ENCODE measurements around the gene FBXL19. TPM values are rescaled to one million over a fixed set of nuclear protein-coding genes. Genes with fewer than 3 reads are reported as not detected.

FBXL19 gene
- total RNA-seq, 1 experiment from 2014 or later: 14.2 TPM

DNA sequence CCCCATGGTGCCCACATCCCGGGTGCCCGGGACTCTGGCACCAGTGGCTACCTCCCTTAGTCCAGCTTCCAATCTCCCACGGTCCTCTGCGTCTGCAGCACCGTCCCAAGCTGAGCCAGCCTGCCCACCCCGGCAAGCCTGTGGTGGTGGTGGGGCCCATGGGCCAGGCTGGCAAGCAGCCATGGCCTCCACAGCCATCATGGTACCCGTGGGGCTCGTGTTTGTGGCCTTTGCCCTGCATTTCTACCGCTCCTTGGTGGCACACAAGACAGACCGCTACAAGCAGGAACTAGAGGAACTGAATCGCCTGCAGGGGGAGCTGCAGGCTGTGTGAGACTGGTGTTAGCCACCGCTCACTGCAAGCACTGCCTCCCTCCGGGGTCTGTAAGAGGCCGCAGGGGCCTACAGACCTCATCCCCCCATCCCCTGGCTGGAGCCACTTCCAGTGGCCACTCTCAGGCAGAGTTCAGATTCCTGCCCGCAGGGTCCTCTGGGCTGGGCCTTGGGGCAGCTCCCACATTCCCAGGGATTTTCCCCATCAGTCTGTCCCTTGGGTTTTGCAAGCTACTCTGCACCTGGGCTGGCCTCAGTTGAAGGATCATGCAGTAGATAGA, 30.2 kb downstream of the FBXL19 start:
- no peaks in the 10 kb centered on the region for H3K27me3 ChIP-seq

DNA sequence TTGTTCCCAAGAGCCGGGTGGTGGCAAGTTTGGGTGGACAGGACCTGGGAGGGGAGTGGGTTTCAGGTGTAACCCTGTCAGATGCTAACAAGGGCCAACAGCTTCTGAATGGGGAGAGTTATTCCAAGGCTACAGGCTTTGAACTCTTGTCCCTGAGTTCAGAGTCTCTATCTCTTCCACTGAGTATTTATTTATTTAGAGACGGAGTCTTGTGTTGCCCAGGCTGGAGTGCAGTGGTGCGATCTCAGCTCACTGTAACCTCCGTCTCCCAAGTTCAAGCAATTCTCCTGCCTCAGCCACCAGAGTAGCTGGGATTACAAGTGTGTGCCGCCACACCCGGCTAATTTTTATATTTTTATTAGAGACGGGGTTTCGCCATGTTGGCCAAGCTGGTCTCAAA, 31.6 kb downstream of the FBXL19 start:
- no peaks in the 10 kb centered on the region for H3K27me3 ChIP-seq
- H3K27ac ChIP-seq: no peak overlapping the region
- H3K4me3 ChIP-seq: no peak overlapping the region
- peaks cover 10% of the 10 kb centered on the region for H3K4me1 ChIP-seq
- no peak for DNase-seq
- peaks cover 12% of the 10 kb centered on the region for H3K36me3 ChIP-seq
- H3K9me3 ChIP-seq (replicated peaks): no peaks in the 10 kb centered on the region

More for the DNA sequence above, 30.2 kb downstream of the FBXL19 start:
- H3K27ac ChIP-seq: no peak overlapping the region
- H3K4me1 ChIP-seq: peaks cover 13% of the 10 kb centered on the region
- H3K36me3 ChIP-seq: no peaks in the 10 kb centered on the region
- peak; percentile 83 to 94 for DNase-seq
- no peaks in the 10 kb centered on the region for H3K9me3 ChIP-seq (replicated peaks)
- H3K4me3 ChIP-seq: no peak overlapping the region

DNA sequence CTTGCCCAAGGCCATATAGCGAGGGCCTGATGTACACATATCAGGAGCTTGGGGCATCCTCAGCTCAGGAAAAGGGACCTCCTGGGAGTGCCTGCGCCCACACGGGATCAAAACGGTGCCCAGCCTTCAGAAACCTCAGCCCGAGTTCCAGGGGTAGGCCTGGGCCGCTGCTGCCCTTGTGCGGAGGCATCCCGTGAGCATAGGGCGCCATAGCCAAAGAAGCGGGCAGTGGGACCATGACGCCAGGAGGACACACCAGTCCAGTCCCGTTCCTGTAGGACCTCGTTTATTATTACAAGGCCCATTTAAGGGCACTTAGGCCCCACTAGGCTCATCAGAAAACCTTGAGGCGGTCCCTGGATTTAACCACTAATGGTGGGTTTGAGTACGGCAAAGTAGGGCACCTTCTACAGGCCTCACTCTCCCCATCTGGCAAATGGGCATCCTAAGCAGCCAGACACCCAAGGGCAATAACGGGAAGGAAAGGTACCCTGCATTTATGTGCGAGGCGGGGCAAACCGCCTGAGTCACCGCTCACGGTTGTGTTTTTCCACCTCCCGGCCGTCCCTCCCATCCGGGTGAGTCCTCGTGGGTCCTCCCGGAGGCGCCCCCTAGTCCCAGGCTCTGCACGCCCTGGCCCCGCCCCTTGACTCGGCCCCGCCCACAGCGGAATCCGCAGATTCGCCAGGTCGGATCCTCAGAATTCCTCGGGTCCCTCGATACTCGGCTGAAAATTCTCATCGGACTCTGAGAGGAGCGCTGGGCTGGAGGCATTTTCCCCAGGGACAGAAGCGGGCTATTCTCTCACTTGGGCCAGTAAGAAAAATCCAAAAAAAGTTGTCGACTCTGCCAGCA, 33.5 kb downstream of the FBXL19 start:
- H3K4me3 ChIP-seq: peak overlapping the region; percentile 99

DNA sequence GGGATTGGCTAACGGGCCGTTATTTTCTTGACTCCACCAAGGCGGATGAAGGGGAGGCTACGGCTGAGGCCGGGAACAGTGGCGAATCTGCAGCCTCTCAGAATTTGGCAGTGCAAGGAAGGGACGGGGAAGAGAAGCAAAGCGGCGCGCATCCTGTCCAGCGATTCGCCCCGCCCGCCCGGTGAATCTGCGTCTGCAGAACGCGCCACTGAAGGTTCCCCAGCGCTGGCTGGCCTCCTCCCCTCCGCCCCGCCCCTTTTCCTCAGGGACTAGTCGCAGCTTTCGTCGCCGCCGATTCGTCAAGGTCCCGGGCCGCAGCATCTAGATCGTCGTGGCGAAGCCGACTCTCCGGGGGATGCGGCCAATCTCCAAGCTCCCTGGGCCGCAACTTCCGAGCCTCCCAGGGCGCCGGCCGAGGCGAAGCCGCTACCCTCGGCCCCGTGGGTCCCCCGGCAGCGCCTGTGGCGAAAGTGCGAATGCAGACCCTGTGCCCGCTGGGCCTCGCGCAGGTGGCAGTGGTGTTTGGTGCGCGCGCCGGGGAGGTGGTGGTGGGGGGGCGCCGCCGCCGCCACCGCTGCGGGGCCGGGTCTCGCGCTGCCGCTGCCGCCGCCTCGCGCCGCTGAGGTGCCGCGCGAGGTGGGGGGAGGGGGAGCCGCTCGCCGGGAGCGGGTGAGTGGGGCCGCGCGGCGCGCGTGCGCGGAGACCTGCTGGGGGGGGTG, 34.2 kb downstream of the FBXL19 start, which contains the start of gene SETD1A:
SETD1A (plus strand) TSS at position 299 of the 719 bp plus-strand sequence. CDS start 978 bp downstream, outside the sequence.
- Histone ChIP-seq H3K4me1 (peaks cover 2% of the 10 kb centered on the region; the same call in 1 of the 2 replicates), H3K36me3 (peaks cover 36% of the 10 kb centered on the region), H3K4me3 (peak within 1 kb of the TSS; percentile 99), H3K9me3 (replicated peaks) (no peaks in the 10 kb centered on the region), H3K27me3 (no peaks in the 10 kb centered on the region), H3K27ac (peak within 1 kb of the TSS; percentile 98)
- peak; percentile 95 to 97 for DNase-seq

More for the DNA sequence above, 33.5 kb downstream of the FBXL19 start:
- H3K27me3 ChIP-seq: no peaks in the 10 kb centered on the region
- H3K9me3 ChIP-seq (replicated peaks): no peaks in the 10 kb centered on the region
- H3K4me1 ChIP-seq: peaks cover 2% of the 10 kb centered on the region; the same call in 1 of the 2 replicates
- peaks cover 28% of the 10 kb centered on the region for H3K36me3 ChIP-seq
- DNase-seq: peak; percentile 87 to 88
- H3K27ac ChIP-seq: peak overlapping the region; percentile 98

DNA sequence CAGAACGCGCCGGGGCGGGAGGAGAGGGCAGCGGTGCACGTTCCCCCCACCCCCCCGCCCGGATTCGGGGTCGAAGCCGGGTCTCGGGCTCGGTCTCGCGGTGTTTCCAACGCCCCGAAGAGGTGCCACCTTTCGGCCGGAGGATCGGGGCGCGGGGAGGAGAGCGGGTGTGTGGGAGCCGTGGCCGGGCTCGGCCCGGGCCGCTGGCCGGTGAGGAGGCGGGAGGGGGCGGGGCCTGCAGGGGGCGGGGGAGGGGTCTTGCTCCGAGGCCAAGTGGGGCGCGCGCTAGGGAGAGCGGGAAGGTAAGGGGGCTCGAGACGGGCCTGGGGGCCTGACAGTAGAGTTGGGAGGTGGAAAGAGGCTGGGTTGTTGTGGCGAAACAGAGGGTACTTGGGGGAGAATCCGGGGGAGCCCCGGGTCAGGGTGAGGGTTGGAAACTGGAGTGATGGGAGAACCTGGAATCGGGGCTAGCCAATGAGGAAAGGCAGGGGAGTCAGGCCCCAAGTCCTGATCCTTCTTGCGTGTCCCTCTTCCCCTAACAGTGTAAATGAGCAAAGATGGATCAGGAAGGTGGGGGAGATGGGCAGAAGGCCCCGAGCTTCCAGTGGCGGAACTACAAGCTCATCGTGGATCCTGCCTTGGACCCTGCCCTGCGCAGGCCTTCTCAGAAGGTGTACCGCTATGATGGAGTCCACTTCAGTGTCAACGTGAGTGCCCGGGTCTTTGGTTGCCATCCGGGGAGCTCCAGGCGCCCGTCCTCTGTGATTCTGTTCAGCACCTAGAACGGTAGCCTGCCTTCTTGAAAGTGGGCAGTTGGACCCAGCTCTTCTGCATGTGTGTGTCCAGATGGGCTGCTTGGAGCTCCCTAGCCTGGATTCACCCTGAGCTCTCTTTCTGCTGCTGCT, 35.1 kb downstream of the FBXL19 start:
- H3K27me3 ChIP-seq: no peaks in the 10 kb centered on the region
- H3K36me3 ChIP-seq: peaks cover 44% of the 10 kb centered on the region
- H3K4me3 ChIP-seq: peak overlapping the region; percentile 99
- H3K9me3 ChIP-seq (replicated peaks): no peaks in the 10 kb centered on the region
- peaks cover 2% of the 10 kb centered on the region; the same call in 1 of the 2 replicates for H3K4me1 ChIP-seq
- DNase-seq: peak; percentile 49 to 63
- peak overlapping the region; percentile 98; the same call in 1 of the 2 replicates for H3K27ac ChIP-seq

DNA sequence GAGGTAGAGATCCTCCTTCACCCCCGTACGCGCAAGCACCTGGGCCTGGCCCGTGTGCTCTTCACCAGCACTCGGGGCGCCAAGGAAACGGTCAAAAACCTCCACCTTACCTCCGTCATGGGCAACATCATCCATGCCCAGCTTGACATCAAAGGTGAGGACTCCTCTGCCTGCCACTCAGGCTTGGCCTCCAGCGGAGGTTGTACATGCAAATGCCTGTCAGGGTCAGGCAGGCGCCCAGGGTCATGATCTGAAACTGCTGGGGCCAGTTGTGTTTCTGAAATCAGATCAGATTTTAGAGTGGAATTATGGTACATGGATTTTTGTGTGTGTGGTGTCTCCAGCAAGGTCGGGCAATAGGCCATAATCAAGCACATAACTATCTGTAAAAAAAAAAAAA, 38.0 kb downstream of the FBXL19 start:
- no peak overlapping the region for H3K27ac ChIP-seq
- H3K4me3 ChIP-seq: no peak overlapping the region
- H3K36me3 ChIP-seq: peaks cover 65% of the 10 kb centered on the region
- no peaks in the 10 kb centered on the region for H3K9me3 ChIP-seq (replicated peaks)
- no peaks in the 10 kb centered on the region for H3K4me1 ChIP-seq
- DNase-seq: no peak
- no peaks in the 10 kb centered on the region for H3K27me3 ChIP-seq

DNA sequence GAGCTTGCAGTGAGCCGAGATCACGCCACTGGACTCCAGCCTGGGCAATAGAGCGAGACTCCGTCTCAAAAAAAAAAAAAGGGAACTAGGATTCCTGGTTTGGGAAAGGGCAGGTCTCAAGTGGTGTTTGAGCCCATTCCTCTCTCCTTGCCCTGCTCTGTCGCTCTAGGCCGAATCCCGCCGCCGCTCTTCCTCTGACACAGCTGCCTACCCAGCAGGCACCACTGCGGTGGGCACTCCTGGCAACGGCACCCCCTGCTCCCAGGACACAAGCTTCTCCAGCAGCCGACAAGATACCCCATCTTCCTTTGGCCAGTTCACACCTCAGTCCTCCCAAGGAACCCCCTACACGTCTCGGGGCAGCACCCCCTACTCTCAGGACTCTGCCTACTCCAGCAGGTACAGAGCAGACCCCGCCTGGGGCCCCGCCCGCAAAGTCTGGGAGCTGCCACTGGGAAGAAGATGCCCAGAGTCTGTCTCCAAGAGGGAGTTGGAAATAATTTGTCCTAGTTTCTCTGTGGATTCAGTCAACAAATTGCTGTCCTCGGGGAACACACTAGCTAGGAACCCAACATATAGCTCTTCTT, 40.6 kb downstream of the FBXL19 start:
- Histone ChIP-seq H3K27ac (no peak overlapping the region), H3K9me3 (replicated peaks) (no peaks in the 10 kb centered on the region), H3K4me3 (no peak overlapping the region), H3K4me1 (no peaks in the 10 kb centered on the region), H3K36me3 (peaks cover 88% of the 10 kb centered on the region), H3K27me3 (no peaks in the 10 kb centered on the region)
- DNase-seq: no peak

DNA sequence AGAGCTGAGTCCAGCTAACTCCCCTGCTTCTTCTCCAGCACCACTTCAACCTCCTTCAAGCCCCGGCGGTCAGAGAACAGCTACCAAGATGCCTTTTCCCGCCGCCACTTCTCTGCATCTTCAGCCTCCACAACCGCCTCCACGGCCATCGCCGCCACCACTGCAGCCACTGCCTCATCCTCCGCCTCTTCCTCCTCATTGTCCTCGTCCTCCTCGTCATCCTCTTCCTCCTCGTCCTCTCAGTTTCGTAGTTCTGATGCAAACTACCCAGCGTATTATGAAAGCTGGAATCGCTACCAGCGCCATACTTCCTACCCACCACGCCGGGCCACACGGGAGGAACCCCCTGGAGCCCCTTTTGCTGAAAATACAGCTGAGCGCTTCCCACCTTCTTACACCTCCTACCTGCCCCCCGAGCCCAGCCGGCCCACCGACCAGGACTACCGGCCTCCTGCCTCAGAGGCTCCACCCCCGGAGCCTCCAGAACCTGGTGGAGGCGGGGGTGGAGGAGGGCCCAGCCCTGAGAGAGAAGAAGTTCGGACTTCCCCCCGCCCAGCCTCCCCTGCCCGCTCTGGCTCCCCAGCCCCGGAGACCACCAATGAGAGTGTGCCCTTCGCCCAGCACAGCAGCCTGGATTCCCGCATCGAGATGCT, 41.3 kb downstream of the FBXL19 start:
- DNase-seq: no peak
- H3K4me1 ChIP-seq: no peaks in the 10 kb centered on the region
- no peak overlapping the region for H3K4me3 ChIP-seq
- H3K36me3 ChIP-seq: peaks cover 86% of the 10 kb centered on the region
- no peak overlapping the region for H3K27ac ChIP-seq
- H3K27me3 ChIP-seq: no peaks in the 10 kb centered on the region
- no peaks in the 10 kb centered on the region for H3K9me3 ChIP-seq (replicated peaks)

DNA sequence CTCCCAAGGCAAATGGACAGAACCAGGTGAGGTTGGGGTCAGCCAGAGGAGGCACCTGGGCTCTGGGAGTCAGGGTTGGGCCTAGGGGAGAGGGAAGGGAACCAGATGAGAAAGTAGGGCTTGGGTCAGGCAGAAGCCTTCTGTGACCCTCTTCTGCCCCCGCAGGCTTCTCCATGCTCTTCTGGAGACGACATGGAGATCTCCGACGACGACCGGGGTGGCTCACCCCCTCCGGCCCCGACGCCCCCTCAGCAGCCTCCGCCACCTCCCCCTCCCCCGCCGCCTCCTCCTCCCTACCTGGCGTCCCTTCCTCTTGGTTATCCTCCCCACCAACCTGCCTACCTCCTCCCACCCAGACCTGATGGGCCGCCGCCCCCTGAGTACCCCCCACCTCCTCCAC, 42.1 kb downstream of the FBXL19 start:
- H3K27me3 ChIP-seq: no peaks in the 10 kb centered on the region
- no peaks in the 10 kb centered on the region for H3K9me3 ChIP-seq (replicated peaks)
- H3K4me3 ChIP-seq: no peak overlapping the region
- no peak for DNase-seq
- H3K4me1 ChIP-seq: no peaks in the 10 kb centered on the region
- no peak overlapping the region for H3K27ac ChIP-seq
- peaks cover 86% of the 10 kb centered on the region for H3K36me3 ChIP-seq

DNA sequence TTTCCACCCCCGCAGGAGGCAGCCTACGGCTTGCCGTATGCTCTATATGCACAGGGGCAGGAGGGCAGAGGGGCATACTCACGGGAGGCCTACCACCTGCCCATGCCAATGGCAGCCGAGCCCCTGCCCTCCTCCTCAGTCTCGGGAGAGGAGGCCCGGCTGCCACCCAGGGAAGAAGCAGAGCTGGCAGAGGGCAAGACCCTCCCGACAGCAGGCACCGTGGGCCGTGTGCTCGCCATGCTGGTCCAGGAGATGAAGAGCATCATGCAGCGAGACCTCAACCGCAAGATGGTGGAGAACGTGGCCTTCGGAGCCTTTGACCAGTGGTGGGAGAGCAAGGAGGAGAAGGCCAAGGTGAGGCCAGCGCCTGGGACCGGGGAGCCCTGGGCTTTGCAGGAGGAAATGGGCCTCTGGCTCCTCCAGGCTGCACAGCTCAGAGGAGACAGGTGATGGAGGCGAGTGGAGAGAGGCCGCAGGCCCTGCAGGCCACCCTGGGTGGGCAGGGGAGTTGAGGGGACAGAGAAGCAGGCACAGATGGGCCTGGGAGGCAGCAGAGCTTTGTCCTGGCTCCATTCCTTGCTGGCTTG, 42.8 kb downstream of the FBXL19 start:
- Histone ChIP-seq H3K36me3 (peaks cover 88% of the 10 kb centered on the region), H3K4me1 (no peaks in the 10 kb centered on the region), H3K27me3 (no peaks in the 10 kb centered on the region)

DNA sequence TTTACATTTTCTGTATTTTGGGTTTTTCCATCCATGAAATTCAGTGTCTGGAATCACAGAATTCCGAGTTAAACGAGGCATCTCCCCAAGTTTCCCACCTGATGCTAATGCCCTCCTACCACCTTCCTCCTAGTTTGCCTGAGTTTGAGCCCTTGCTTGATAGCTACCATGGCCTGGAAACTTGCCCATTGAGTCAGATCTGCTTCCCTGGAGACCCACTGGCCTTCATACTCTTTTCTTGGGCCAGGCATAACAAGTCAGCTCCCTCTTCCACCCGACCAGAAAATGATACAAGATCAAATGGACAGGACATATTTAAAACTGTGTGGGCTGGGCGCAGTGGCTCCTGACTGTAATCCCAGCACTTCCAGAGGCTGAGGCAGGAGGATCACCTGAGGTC, 44.4 kb downstream of the FBXL19 start:
- Histone ChIP-seq H3K27ac (no peak overlapping the region), H3K27me3 (no peaks in the 10 kb centered on the region), H3K4me1 (no peaks in the 10 kb centered on the region), H3K4me3 (no peak overlapping the region), H3K36me3 (peaks cover 84% of the 10 kb centered on the region), H3K9me3 (replicated peaks) (no peaks in the 10 kb centered on the region)
- DNase-seq: no peak

More for the DNA sequence above, 42.8 kb downstream of the FBXL19 start:
- H3K4me3 ChIP-seq: no peak overlapping the region
- no peak for DNase-seq
- no peak overlapping the region for H3K27ac ChIP-seq
- H3K9me3 ChIP-seq (replicated peaks): no peaks in the 10 kb centered on the region

DNA sequence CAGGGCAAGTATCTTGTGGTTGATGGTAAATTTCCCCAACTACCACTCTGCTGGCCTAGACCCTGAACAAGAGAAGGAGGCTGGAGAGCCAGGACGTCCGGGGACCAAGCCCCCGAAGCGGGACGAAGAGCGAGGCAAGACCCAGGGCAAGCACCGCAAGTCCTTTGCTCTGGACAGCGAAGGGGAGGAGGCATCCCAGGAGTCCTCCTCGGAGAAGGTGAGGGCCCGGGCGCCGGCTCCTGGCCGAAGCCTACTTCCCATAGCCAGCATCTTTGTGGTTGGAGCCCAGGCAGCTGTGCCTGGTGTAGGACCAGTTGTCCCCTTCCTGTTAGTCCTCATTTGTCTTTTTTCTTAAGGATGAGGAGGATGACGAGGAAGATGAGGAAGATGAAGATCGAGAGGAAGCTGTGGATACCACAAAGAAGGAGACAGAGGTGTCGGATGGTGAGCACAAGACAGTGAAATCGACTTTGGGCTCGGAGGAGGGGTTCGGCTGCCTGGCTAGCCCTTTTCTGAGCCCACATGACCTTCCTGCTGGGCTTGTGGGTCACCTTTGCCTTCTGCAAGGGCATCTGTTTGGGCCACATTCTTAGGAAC, 46.0 kb downstream of the FBXL19 start:
- Histone ChIP-seq H3K27me3 (no peaks in the 10 kb centered on the region), H3K27ac (no peak overlapping the region), H3K4me3 (no peak overlapping the region), H3K4me1 (no peaks in the 10 kb centered on the region), H3K9me3 (replicated peaks) (no peaks in the 10 kb centered on the region), H3K36me3 (peaks cover 82% of the 10 kb centered on the region)
- no peak for DNase-seq

DNA sequence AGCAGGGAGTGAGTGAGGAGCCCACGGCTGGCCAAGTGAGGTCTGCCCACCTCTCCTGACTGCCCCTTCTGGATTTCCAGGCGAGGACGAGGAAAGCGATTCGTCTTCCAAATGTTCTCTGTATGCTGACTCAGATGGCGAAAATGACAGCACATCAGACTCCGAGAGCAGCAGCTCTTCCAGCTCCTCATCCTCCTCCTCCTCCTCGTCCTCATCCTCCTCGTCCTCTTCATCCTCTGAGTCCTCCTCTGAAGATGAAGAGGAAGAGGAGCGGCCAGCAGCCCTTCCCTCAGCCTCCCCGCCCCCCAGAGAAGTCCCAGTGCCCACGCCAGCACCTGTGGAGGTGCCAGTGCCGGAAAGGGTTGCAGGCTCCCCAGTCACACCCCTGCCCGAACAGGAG, 47.9 kb downstream of the FBXL19 start:
- Histone ChIP-seq H3K4me3 (no peak overlapping the region), H3K27ac (no peak overlapping the region), H3K36me3 (peaks cover 74% of the 10 kb centered on the region), H3K9me3 (replicated peaks) (no peaks in the 10 kb centered on the region), H3K27me3 (no peaks in the 10 kb centered on the region), H3K4me1 (peaks cover 6% of the 10 kb centered on the region; the same call in 1 of the 2 replicates)
- no peak for DNase-seq

Measured in SJCRH30 (cell line).